ENCODE results near the gene CDX2.

The CDX2 gene

DNA sequence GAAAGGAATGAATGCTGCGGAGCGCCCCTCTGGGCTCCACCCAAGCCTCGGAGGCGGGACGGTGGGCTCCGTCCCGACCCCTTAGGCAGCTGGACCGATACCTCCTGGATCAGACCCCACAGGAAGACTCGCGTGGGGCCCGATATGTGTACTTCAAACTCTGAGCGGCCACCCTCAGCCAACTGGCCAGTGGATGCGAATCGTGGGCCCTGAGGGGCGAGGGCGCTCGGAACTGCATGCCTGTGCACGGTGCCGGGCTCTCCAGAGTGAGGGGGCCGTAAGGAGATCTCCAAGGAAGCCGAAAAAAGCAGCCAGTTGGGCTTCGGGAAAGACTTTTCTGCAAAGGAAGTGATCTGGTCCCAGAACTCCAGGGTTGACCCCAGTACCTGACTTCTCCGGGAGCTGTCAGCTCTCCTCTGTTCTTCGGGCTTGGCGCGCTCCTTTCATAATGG lies 40.7 kb downstream of the CDX2 start:
- no peak for FAIRE-seq

- no peak for FAIRE-seq
These were observed 41.4 kb downstream of the CDX2 start for GRCh38 chr13:27927444-27928352.

DNA sequence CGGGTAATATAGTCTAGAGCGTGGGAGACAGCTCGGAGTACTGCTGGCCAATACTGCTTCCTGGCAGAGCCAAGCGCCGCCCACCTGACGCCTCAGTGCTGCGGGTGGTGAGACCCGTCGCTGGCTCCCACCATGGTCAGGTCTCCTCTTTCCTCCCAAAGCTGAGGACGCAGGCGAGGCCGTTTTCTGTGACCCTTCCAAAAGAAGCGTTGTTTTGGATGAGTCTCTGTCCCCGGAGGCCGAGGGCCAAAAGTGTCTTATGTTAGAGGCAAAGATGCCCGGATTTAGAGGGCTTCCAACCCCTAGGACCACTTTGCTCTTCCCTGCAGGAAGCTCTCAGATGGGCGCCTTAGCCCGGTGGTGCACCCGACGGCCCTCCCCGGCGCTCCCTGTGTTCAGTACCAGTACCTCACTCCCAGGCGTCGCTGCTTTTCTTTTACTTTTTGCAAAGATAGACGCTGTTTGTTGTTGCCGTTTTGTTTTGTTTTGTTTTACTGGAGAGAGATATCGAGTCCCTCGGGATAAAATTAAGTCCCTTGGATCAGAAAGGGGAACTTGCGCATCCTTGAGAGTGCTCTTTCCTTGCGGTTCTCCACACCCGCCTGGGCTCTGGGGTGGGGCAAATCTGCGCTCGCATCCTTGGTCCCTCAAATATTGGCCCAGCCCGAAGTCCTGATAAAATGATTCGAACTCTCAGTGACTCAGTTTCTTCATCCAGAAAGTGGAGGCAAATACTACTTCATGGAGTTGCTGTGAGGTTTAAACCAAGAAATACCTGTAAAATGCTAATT lies 42.3 kb downstream of the CDX2 start:
- no peak for FAIRE-seq

GRCh38 chr13:27925220-27925991 lies 43.7 kb downstream of the CDX2 start:
- FAIRE-seq, result no peak

DNA sequence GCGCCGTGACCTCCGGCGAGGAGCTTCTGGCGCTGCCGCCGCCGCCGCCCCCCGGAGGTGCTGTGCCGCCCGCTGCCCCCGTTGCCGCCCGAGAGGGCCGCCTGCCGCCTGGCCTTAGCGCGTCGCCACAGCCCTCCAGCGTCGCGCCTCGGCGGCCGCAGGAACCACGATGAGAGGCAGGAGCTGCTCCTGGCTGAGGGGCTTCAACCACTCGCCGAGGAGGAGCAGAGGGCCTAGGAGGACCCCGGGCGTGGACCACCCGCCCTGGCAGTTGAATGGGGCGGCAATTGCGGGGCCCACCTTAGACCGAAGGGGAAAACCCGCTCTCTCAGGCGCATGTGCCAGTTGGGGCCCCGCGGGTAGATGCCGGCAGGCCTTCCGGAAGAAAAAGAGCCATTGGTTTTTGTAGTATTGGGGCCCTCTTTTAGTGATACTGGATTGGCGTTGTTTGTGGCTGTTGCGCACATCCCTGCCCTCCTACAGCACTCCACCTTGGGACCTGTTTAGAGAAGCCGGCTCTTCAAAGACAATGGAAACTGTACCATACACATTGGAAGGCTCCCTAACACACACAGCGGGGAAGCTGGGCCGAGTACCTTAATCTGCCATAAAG lies 44.5 kb downstream of the CDX2 start:
- FAIRE-seq, result no peak

DNA sequence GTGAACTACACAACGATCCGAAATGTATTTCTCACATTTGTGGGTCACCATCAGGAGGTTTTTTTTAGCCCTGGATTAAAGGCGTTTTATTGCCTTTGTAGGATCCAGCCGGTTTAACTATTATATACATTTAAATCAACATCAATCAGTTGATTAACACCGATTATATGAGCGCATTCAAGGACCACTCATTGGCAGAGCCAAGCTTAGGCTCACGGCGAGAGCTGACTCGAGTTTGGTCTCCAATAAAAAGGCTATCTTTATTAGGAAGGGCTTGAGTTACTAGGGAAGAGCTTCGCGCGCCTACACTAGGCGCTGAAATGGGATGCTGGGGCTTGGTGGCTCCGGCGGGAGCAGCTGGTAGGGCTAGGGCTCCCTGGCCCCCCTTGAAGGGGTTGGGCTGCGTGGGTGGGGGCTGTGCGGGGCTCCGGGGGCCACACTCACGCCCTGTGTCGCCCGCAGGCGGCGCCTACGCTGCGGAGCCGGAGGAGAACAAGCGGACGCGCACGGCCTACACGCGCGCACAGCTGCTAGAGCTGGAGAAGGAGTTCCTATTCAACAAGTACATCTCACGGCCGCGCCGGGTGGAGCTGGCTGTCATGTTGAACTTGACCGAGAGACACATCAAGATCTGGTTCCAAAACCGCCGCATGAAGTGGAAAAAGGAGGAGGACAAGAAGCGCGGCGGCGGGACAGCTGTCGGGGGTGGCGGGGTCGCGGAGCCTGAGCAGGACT lies 45.2 kb downstream of the CDX2 start:
- FAIRE-seq, result no peak

- no peak for FAIRE-seq
These were observed 46.1 kb downstream of the CDX2 start for GRCh38 chr13:27922883-27923612.

GRCh38 chr13:27921961-27922882 lies 46.9 kb downstream of the CDX2 start:
- FAIRE-seq, result no peak

GRCh38 chr13:27921421-27921960 lies 47.6 kb downstream of the CDX2 start:
- FAIRE-seq, result no peak

DNA sequence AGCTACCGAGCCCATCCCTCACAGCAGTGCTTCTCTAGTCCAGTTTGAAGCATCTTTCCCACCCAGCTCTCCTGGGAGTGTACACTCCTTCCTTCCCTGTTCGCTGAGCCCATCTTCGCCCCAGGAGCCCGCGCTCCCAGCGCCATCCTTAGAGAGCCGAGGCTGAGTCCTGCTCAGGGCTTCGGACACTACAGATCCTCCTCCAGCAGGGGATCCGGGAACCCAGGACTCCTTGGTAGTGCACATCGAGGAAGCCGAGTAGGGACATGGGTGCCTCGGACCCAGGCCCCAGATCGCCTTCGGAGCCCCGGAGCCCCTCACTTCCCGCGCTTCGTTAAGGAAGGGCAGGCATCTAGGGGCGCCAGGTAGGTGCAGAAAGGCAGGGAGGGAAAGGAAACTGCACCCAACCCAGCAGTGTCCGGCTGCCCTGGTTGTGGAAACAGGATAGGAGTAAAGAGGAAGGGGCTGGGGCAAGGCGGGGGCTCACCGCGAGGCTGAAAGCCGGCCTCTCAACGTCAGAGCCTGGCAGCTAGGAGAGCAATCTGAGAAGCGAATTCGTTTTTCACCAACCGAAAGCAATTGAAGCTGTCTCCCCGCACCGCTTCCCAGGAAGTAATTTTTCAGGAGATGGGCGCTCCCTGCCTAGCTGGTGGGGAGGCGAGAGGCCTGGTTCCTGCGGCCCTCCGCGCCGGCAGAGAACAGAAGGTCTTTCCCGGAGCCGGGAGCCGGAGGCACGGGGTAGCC lies 48.3 kb downstream of the CDX2 start:
- FAIRE-seq, result no peak

DNA sequence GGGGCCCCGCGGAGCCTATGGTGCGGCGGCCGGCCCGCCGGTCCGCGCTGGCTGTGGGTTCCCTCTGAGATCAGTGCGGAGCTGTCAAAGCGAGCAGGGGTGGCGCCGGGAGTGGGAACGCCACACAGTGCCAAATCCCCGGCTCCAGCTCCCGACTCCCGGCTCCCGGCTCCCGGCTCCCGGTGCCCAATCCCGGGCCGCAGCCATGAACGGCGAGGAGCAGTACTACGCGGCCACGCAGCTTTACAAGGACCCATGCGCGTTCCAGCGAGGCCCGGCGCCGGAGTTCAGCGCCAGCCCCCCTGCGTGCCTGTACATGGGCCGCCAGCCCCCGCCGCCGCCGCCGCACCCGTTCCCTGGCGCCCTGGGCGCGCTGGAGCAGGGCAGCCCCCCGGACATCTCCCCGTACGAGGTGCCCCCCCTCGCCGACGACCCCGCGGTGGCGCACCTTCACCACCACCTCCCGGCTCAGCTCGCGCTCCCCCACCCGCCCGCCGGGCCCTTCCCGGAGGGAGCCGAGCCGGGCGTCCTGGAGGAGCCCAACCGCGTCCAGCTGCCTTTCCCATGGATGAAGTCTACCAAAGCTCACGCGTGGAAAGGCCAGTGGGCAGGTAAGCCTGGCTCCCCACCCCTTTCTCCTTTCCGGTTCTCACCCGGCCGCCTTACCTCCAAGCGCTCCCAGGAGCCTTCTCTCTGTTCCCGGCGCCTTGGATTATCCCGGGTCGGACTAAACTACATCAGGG lies 49.0 kb downstream of the CDX2 start, which contains the start of gene PDX1:
Gene PDX1 (plus strand): TSS at position 67 of the 743 bp plus-strand sequence. CDS start 139 bp downstream, at position 206.
- no peak for FAIRE-seq

DNA sequence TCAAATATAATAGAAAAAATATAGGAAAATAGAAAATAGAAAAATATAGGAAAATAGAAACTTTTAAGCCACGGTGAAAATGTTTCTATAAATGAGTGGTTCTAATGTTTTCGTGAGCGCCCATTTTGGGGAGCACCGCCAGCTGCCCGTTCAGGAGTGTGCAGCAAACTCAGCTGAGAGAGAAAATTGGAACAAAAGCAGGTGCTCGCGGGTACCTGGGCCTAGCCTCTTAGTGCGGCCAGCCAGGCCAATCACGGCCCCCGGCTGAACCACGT lies 49.5 kb downstream of the CDX2 start:
- no peak for FAIRE-seq

DNA sequence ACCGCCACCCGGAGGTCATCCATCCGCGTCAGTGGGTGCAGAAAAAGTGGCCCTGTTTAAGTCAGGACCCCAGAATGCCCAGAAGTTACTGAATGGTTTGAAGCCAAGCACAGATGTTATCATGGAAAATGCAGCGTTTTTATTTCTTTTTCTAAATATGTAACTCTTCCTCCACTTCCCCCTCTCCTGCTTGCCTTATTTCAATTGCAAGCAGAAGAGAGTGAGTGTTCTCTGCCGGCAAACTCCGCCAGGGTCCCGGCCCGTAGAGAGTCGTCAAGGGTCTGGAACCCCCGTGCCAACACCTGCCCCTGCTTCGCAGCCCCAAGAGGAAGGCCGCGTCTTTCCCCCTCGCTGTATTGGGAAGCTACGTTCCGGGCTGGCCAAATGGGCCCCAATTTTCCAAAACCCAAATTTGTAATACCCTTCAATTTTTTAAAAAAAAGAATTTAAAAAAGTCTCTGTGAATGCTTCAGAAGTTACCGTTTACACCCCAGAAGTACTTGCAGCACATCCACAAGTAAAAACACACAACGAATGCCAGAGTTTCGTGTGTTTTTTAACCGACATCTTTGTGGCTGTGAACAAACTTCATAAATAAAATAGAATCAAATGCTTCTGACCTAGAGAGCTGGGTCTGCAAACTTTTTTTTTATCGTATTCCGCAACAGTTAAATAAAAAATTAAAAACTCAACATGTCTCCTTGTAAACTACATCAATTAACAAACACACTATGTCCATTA lies 50.0 kb downstream of the CDX2 start:
- FAIRE-seq, result no peak

DNA sequence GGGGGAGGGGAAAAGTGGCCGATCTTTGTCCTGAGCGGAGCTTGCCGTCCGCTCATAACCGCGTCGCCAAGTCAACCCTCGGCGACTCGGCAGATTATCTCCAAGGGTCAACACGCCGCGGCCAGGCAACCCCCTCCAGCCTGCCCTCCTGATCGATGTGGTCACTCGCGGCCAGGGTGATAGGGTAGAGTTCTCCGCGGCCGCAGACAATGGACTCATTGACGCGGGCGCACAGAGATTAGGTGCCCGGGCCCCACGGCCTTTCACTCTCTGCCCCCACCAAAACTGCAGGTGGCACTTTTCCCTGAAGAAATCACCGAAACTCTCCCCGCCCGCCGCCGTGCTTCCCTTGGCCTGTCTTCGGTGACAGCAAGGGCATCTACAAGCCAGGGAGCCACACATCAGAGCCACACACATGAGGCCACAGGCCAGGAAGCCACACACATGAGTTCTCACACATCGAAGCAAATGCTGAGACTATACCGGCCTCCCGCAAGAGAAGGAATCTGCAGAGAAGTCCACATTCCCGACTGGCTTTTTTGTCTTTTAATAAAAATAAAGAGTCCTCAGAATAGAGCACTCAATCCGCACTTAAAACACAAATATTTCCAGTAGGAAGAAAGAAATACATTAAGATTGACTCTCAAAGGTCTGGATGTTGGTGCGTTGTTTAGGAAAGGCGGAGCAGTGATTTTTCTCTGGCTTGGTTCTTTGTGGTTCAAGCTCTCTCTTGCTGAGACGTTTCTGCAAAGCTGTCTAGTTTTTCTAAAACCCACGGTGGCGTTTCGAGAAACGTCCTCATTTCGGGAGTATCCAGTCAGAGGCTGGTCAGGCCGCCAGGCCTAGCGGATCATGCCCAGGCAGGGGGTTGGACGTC lies 50.8 kb downstream of the CDX2 start:
- FAIRE-seq, result no peak

DNA sequence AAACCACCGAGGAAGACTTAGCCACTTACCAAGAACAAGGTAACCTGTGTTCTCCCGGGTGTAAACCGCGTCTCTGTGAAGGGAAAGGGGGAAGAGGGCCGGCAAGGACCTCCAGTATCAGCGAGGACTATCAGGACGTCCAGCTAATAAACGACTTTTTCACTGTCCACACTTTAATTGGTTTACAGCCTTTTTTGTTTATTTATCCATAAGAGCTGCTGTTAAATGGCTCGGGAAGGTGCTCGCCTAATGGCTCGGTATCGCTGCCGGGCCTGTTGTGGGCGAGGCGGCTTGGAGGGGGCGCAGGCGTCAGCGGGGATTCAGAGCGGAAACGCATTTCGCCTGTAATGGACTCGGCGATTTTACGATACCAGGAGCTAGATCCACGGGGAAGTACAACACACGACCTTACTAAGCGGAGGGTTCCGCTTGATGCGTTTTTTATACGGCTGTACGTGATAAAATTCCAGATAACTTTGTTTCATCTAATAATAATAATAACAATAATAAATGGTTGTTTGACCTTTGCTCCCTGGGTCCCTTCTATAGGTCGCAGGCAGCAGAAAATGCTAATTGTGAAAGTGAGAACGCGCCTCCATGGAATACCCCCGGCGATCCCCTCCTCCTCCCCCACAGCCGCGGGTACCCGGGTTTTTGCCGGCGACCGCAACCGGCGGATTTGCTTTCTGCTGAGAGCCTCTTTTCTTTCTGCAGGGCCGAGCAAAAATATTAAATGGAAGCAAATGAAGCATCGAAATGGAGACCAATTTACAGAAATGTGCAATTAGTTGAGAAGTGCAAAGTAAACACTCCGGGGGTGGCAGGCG lies 51.8 kb downstream of the CDX2 start:
- no peak for FAIRE-seq
